ENCODE measurements around the gene BMI1. TPM values are rescaled to one million over a fixed set of nuclear protein-coding genes. Genes with fewer than 3 reads are reported as not detected.

Gene BMI1
- total and polyA plus RNA-seq, 4 donors: 13.2 to 28.7 (median 19.5) TPM

- WGBS: 93% methylated on average over 1 of the region's 1 CpG
- H3K36me3 ChIP-seq (ENCODE audit: control insufficient read depth in 4 of 4, insufficient read depth in 3 of 4, low read depth in 1 of 4, low read length in 3 of 4): no peaks in the 10 kb centered on the region
Observed at GRCh38 chr10:22365233-22365632, 44.3 kb downstream of the BMI1 start.

GRCh38 chr10:22365644-22366434 lies 44.9 kb downstream of the BMI1 start:
- 89% methylated on average over 4 of the region's 4 CpGs for WGBS
- no peak for TF ChIP-seq ZBTB33 (IDR thresholded peaks at IDR 0.05)
- TF ChIP-seq TAF1 (conservative IDR thresholded peaks at IDR 0.05): no peak
- no peak for TF ChIP-seq FOXA2 (IDR thresholded peaks at IDR 0.05)
- TF ChIP-seq GABPA (IDR thresholded peaks at IDR 0.05 in 1 of 2, conservative IDR thresholded peaks at IDR 0.05 in 1 of 2): no peak
- no peak for TF ChIP-seq HNF4A (conservative IDR thresholded peaks at IDR 0.05)
- TF ChIP-seq SP1 (IDR thresholded peaks at IDR 0.05): no peak
- no peak for TF ChIP-seq EGR1 (IDR thresholded peaks at IDR 0.05; ENCODE audit: low read depth in 2 of 2)
- no peak for TF ChIP-seq CTCF (IDR thresholded peaks at IDR 0.05; ENCODE audit: low read depth, low read length, missing input control)
- no peak for TF ChIP-seq REST (IDR thresholded peaks at IDR 0.05)
- H3K36me3 ChIP-seq (ENCODE audit: control insufficient read depth in 4 of 4, insufficient read depth in 3 of 4, low read depth in 1 of 4, low read length in 3 of 4): no peaks in the 10 kb centered on the region

More at GRCh38 chr10:22365233-22365632, 44.3 kb downstream of the BMI1 start:
- Histone ChIP-seq H3K27me3 (ENCODE audit: control insufficient read depth in 4 of 4, insufficient read depth in 4 of 4, low read length in 3 of 4) (peaks cover 0 to 2% (median 0%) of the 10 kb centered on the region in 4 donors), H3K4me3 (ENCODE audit: low read depth in 1 of 3, low read length in 3 of 3) (no peak overlapping the region), H3K9ac (ENCODE audit: low read depth in 1 of 2, low read length in 2 of 2) (no peak overlapping the region), H3K4me1 (ENCODE audit: control insufficient read depth in 4 of 4, insufficient read depth in 4 of 4, low read length in 3 of 4) (no peaks in the 10 kb centered on the region), H3K27ac (ENCODE audit: low read depth in 1 of 2, low read length in 2 of 2) (no peak overlapping the region), H3K9me3 (ENCODE audit: control insufficient read depth in 4 of 4, low read length in 3 of 4) (no peaks in the 10 kb centered on the region)
- DNase-seq (ENCODE audit: low spot score): no peak
- TF ChIP-seq NR2F2 (IDR thresholded peaks at IDR 0.05) (no peak), ZBTB33 (IDR thresholded peaks at IDR 0.05) (no peak), HNF4G (IDR thresholded peaks at IDR 0.05) (no peak), JUND (IDR thresholded peaks at IDR 0.05) (no peak), HNF4A (conservative IDR thresholded peaks at IDR 0.05) (no peak), FOXA1 (IDR thresholded peaks at IDR 0.05) (no peak)

More at GRCh38 chr10:22365644-22366434, 44.9 kb downstream of the BMI1 start:
- no peak for DNase-seq (ENCODE audit: low spot score)
- no peak overlapping the region for H3K9ac ChIP-seq (ENCODE audit: low read depth in 1 of 2, low read length in 2 of 2)
- H3K4me3 ChIP-seq (ENCODE audit: low read depth in 1 of 3, low read length in 3 of 3): no peak overlapping the region
- H3K27ac ChIP-seq (ENCODE audit: low read depth in 1 of 2, low read length in 2 of 2): no peak overlapping the region
- H3K4me1 ChIP-seq (ENCODE audit: control insufficient read depth in 4 of 4, insufficient read depth in 4 of 4, low read length in 3 of 4): no peaks in the 10 kb centered on the region
- peaks cover 0 to 2% (median 0%) of the 10 kb centered on the region in 4 donors for H3K27me3 ChIP-seq (ENCODE audit: control insufficient read depth in 4 of 4, insufficient read depth in 4 of 4, low read length in 3 of 4)
- H3K9me3 ChIP-seq (ENCODE audit: control insufficient read depth in 4 of 4, low read length in 3 of 4): no peaks in the 10 kb centered on the region
